Psoas muscle (tissue), 8 donors: Measurements from ENCODE around the gene MGST3. TPM values are rescaled to one million over a fixed set of nuclear protein-coding genes. Genes with fewer than 3 reads are reported as not detected.

Experiments used
- ATAC-seq, 4 donors: fragments of 200-7000 bp; cut with Tn5 transposase; one replicate each; pipeline ENCODE4 v1.9.1; 2020; ENCODE audit warnings: moderate library complexity in 3 of 4, mild to moderate bottlenecking in 2 of 4
- DNase-seq, 2 donors: peaks; one replicate each; pipeline ENCODE4 v3.0.0-alpha.2; 2020
- H3K27ac ChIP-seq: fragments of 200-600 bp; one replicate; pipeline ENCODE4 v1.8.0; 2022
- H3K27me3 ChIP-seq, 3 donors: fragments of 200-600 bp in 1 of 3; one replicate each; pipeline versions ENCODE4 v1.6.1 to v1.8.0; 2013 to 2022; ENCODE audit warnings: low read length in 2 of 3, mild to moderate bottlenecking in 2 of 3, moderate library complexity in 1 of 3; ENCODE audit not compliant: insufficient read depth in 3 of 3
- H3K36me3 ChIP-seq, 2 donors: fragments of 200-600 bp in 1 of 2; one replicate each; pipeline versions ENCODE4 v1.6.1 to v1.8.0; 2013 to 2022; ENCODE audit warnings: low read depth in 1 of 2, mild to moderate bottlenecking in 1 of 2, moderate library complexity in 1 of 2; ENCODE audit not compliant: insufficient read depth in 1 of 2
- H3K4me1 ChIP-seq: fragments of 200-600 bp; one replicate; pipeline ENCODE4 v1.8.0; 2022
- H3K4me3 ChIP-seq: fragments of 200-600 bp; one replicate; pipeline ENCODE4 v1.8.0; 2022; ENCODE audit warnings: mild to moderate bottlenecking
- H3K9me3 ChIP-seq: fragments of 200-600 bp; one replicate; pipeline ENCODE4 v1.8.0; 2022
- WGBS, 3 donors: extraction: QIAGEN DNeasy Blood & Tissue Kit; methylation state at CpG; one replicate each; pipeline versions ENCODE4 v1.1.6 to v1.1.7; 2013; 5-methylcytosine and 5-hydroxymethylcytosine counted together
- intact Hi-C, 2 donors: fragments of 100-400 bp; cut with DNase I; formaldehyde crosslinking; loops; one replicate each; pipeline versions ENCODE4 v1.11.0 to v1.14.2; 2022
- polyA plus RNA-seq, 3 donors: library from polyadenylated mRNA; stranded (reverse); fragments of 200-250 nt; gene quantifications; one replicate each; pipeline ENCODE4 v1.2.3, GENCODE V29; 2013
- total RNA-seq, 4 donors: library from RNA; stranded (reverse); fragmentation: NEBNext Ultra II Directional in 2 of 4; extraction: Animal tissue kit (Norgen Biotek cat#: 25700) in 2 of 4; gene quantifications; one replicate each; pipeline versions ENCODE4 v1.2.1 to v1.2.4, GENCODE V29; 2021 to 2023
- TF ChIP-seq, protein P1 (sequence below): fragments of 200-600 bp; IDR thresholded peaks from one replicate; pipeline ENCODE4 v1.8.0; 2022; ENCODE audit warnings: antibody characterized with exemption
- donor health status: healthy with polysubstance abuse.
- donor health status: DM: no; HTN: no; CAD: no; lungs with moderate emphysema.
- donor health status: Bipolar disorder and iron deficiency.
- donor health status: healthy.
- donor health status: DM: yes; HTN: yes; CAD: no.
- donor health status: DM: no; HTN: no; CAD: no.
- donor health status: DM: no; HTN: no; CAD: no.
- donor health status: DM: yes; HTN: yes; CAD: no.

Gene MGST3
- total and polyA plus RNA-seq, 7 donors, result 177 to 329 (median 233) TPM

DNA sequence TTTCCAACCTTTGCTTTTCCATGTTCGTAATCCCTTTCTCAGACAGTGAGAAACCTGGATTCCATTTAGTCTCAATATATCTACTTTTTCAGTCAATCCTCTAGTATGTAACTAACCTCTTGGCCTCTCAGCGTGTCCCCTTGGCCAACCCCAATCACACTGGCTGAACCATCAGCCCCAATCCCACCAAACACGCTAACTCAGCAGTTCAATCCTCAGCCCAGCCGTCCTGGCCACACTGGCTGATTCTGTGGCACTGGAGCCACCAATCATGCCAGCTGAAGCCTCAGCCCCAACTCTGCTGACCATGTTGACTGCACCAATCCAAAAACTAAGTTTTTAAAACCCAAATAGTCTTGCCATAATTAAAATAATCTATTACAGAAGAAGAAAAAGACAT lies 6.6 kb upstream of the MGST3 start:
- intact Hi-C loops, result no loop called here
- no peak overlapping the region for H3K4me3 ChIP-seq
- H3K36me3 ChIP-seq, result no peaks in the 10 kb centered on the region
- 75 to 88% (median 87%) methylated on average over 4 of the region's 4 CpGs for WGBS, 3 donors
- DNase-seq, result no peak
- no peaks in the 10 kb centered on the region for H3K27me3 ChIP-seq
- H3K9me3 ChIP-seq, result no peaks in the 10 kb centered on the region
- no peaks in the 10 kb centered on the region for H3K4me1 ChIP-seq
- H3K27ac ChIP-seq, result no peak overlapping the region
- ATAC-seq, result no peak
- TF ChIP-seq, protein P1, sequence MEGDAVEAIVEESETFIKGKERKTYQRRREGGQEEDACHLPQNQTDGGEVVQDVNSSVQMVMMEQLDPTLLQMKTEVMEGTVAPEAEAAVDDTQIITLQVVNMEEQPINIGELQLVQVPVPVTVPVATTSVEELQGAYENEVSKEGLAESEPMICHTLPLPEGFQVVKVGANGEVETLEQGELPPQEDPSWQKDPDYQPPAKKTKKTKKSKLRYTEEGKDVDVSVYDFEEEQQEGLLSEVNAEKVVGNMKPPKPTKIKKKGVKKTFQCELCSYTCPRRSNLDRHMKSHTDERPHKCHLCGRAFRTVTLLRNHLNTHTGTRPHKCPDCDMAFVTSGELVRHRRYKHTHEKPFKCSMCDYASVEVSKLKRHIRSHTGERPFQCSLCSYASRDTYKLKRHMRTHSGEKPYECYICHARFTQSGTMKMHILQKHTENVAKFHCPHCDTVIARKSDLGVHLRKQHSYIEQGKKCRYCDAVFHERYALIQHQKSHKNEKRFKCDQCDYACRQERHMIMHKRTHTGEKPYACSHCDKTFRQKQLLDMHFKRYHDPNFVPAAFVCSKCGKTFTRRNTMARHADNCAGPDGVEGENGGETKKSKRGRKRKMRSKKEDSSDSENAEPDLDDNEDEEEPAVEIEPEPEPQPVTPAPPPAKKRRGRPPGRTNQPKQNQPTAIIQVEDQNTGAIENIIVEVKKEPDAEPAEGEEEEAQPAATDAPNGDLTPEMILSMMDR, result no peak

DNA sequence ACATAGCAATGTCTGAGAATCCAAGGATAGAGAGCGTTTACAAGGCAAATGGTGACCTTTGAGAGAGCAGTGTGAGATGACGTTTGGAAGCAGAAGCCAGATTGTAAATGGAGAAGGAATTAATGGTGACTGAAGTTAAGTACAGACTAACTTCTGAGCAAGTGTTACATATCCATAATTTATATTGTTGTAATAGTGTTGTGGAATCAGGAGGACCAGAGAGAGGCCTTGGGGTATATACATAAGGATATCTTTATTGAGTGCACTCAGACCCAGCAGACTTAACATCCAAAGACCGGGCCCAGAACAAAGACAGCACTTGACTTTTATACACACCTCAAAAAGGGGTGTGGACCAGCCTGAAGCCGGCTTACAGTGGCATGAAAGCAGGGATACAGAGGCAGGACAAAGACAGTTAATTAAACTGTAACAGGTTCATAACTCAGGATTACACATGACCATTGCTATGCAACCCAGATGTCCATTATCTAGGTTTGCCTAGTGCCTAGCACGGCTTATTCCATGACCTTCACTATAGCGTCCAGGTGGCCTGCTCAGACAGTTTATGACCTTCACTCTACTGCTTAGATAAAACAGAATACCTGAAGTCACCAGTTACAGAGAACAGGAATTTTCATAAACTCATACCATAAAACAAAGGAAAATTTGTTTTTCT lies 2.7 kb upstream of the MGST3 start:
- no peak for ATAC-seq
- no peak for DNase-seq
- H3K9me3 ChIP-seq, result no peaks in the 10 kb centered on the region
- H3K36me3 ChIP-seq, result no peaks in the 10 kb centered on the region
- intact Hi-C loops, result no loop called here
- H3K4me1 ChIP-seq, result peaks cover 15% of the 10 kb centered on the region
- no peak overlapping the region for H3K27ac ChIP-seq
- WGBS, 3 donors, result 74 to 82% (median 76%) methylated on average over 6 of the region's 6 CpGs
- H3K27me3 ChIP-seq, result no peaks in the 10 kb centered on the region
- H3K4me3 ChIP-seq, result no peak overlapping the region
- TF ChIP-seq, protein P1, result no peak

DNA sequence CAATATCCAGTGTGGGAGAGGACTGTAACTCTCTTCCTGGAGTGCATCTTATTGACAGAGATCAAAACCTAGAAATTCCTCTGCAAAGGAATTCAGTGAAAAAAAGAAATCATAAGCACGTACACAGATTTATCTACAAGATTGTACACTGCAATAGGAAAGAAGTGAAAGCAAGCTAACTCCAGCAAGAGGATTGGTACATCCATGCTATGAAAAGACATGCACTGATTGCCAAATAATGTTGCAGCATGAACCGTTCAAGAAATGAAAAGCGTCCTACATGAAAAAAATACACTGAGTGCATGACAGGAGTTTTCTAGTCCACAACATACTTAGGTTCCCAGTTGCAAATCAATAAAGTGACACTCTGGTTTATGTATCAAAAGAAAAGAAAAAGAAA lies 1.9 kb upstream of the MGST3 start:
- Histone ChIP-seq H3K27me3 (no peaks in the 10 kb centered on the region), H3K36me3 (no peaks in the 10 kb centered on the region), H3K4me3 (no peak overlapping the region), H3K27ac (no peak overlapping the region), H3K9me3 (no peaks in the 10 kb centered on the region), H3K4me1 (peaks cover 24% of the 10 kb centered on the region)
- DNase-seq, result no peak
- TF ChIP-seq, protein P1, result no peak
- ATAC-seq, result no peak
- 50 to 51% (median 51%) methylated on average over 3 of the region's 3 CpGs for WGBS, 3 donors
- intact Hi-C loops, result no loop called here

DNA sequence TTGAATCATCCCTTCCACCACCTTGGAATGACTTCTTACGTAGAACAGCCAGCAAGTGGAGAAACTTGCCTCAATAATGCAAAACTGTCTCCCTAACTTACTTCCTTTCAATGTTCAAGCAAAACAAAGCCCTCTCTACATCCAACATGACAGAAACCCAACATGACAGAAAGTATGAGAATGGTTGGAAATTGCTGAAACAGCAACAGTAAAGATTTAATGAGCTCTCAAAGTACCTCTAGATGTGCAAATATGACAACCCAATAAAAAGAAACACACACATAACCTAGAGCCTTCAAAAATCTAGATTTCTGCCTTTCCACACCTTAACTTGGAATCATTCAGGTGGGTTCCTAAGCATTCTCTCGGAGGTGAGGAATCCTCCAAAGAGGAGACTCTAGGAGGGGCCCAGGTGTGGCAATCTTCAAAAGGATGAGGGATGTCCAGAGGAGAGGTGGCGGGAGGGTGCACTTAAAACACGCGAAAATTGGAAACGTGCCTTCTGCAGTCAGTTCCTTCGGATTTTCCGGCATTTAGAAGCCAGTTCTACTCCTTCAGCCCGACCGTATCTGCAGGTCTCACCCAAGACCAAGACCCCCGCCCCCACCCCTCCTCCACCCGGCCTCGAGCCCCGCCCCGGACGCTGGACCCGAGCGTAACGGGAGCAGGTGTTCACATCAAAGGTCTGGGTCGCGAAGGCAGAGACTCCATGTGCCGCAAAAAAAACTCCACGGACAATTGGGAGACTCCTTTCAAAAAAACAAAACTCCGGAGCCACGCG lies 996 bp upstream of the MGST3 start:
- H3K36me3 ChIP-seq, result no peaks in the 10 kb centered on the region
- peak overlapping the region; percentile 95 for H3K4me3 ChIP-seq
- intact Hi-C loops, result loop anchor here in 1 of 2 donors (5.0 kb wide), 2 partner anchors 67 to 197 kb away; partner anchors contain the start of genes ALDH9A1 and UCK2
- ATAC-seq, result peak in 2 of 4 donors; percentile 3
- WGBS, 3 donors, result 5 to 8% (median 6%) methylated on average over 26 of the region's 26 CpGs
- peaks cover 29% of the 10 kb centered on the region for H3K4me1 ChIP-seq
- TF ChIP-seq, protein P1, result no peak
- no peaks in the 10 kb centered on the region for H3K27me3 ChIP-seq
- H3K9me3 ChIP-seq, result no peaks in the 10 kb centered on the region
- no peak for DNase-seq
- peak overlapping the region; percentile 99 for H3K27ac ChIP-seq
